ENCODE measurements around the gene ARHGAP30.
A peak's percentile ranks its signal among the peaks of the same experiment; 100 is the strongest.

Gene ARHGAP30

DNA sequence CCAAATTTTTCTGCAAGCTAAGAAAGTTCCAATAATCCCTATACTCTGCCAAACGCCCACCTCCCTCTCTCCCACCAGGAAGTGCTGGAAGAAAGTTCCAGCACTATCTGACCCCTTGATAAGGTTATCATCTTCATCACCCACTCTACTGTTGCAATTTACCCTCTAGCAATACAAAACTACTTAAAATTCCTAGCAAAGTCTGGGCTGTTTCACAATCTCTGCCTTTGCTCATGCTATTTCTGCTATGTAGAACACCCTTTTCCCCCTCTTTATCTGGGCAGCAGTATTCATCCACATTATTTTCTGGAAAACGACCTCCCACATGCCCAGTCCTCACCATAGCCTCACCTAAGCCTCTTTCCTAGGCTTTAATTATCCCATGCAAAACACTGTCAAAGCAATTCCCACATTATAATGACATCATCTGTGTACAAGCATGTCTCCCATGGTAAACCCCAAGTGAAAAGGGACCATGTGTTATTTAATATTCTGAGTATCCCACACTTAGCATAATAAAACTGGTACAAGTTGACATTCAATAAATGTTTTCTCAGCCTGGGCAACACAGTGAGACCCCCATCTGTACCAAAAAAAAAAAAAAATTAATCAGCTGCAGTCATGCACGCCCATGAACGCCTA lies 60.7 kb downstream of the ARHGAP30 start:
- DNase-seq: no peak

GRCh38 chr1:161007369-161007768 lies 62.3 kb downstream of the ARHGAP30 start:
- DNase-seq: no peak

- DNase-seq: no peak
Measured at GRCh38 chr1:161006563-161006962, 63.1 kb downstream of the ARHGAP30 start.

DNA sequence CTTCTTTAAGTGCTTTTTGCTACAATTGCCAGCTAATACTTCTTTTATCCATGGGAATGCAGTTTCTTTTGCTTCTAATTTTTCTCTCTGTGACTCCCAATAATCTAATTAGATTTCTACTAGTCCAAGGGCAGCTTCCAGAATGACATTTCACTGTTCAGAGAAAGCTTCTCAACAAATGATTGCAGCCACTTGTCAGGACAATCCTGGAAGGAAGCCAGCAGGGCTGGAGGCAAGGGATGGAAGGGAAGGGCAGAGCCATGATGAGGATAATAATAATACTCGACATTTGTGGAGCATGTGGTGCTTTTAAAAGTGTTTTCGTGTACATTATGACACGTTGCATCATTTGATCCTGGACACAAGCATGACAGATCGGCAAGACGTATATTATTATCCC lies 68.2 kb downstream of the ARHGAP30 start:
- DNase-seq: no peak

DNA sequence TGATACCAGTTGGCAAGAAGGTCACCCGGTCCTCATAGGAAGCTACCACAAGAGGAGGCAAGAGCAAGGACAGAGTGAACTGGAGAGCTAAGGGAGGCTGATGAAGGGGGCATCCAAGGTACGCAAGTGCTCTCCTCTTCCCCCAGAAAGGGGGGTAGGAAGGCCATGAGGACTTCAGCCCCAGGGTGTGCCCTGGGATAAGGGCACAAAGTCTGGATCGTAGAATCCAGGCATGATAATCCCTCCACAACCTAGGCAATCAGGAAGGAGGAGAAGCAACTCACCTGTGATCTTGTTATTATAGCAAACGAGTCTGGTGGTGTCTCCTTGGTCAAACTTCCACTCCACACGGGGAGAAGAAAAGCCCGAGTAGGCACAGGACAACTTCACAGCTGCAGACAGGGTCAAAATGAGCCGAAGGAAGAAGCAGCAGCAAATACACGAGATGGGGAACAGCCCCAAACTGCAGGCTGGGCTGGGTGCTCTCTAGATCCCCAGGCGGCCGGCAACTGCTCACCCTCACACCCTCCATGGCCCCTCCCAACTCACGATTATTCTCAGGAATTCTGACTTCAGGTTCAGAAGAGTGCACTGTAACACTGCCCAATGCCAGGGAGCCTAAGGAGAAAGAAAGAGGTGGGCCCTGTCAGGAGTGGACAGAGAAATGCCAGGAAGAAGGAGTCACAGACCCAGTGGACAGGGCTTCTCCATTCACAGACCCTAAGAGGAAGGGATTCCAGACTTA lies 68.8 kb downstream of the ARHGAP30 start:
- DNase-seq: no peak

DNA sequence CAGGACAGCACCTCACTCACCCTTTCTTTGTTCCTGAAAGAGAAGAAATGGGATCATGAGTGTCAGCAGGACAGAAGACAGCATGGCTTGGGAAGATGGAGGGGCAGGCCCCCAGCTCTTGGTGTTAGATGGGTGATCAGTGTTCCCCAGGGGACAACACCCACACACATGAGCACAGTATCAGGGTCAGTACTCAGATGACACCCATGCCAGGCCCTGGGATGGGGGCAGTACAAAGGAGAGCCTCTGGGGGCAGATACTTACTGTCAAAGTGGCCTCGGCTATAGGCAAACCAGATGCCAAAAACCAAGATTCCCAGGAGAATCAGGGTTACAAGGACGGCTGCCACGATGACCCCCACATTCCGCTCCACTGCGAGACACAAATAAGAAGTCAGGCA lies 70.3 kb downstream of the ARHGAP30 start:
- DNase-seq: no peak

GRCh38 chr1:160997323-160998038 lies 72.2 kb downstream of the ARHGAP30 start:
- DNase-seq: peak; percentile 40 to 47
